ENCODE measurements around the gene MAGEA9B. TPM values are rescaled to one million over a fixed set of nuclear protein-coding genes. Genes with fewer than 3 reads are reported as not detected.
A peak's percentile ranks its signal among the peaks of the same experiment; 100 is the strongest.
"Not testable (repeated sequence)": the region's sequence is repeated elsewhere in the genome, so short reads cannot be mapped to it uniquely, and the experiment has no call there.

MAGEA9B gene
- polyA plus RNA-seq, 1 experiment, result not detected

- DNase-seq (ENCODE audit: low read depth, low spot score), result peak; percentile 69
- no peak for TF ChIP-seq CTCF (IDR thresholded peaks at IDR 0.05; ENCODE audit: low read depth, low read length)
- peak overlapping the region; percentile 57 for H3K27ac ChIP-seq (ENCODE audit: low read depth, low read length)
- no peaks in the 10 kb centered on the region for H3K27me3 ChIP-seq (ENCODE audit: control insufficient read depth, insufficient read depth, low read length)
- peak overlapping the region; percentile 64 for H3K4me3 ChIP-seq (ENCODE audit: low read depth, low read length)
- CTCF ChIA-PET, result interaction anchor here (0.6 to 2.5 kb wide), 6 partner anchors 11 to 399 kb away, joined by 3 to 8 read pairs (median 6); no protein-coding TSS in a partner anchor
- H3K9me3 ChIP-seq (ENCODE audit: control insufficient read depth, insufficient read depth, low read length), result no peaks in the 10 kb centered on the region
- POLR2A ChIA-PET, result interaction anchor here (0.9 to 1.4 kb wide), 5 partner anchors 31 to 399 kb away, joined by 3 to 8 read pairs (median 4); partner anchors contain the start of genes EOLA2 and IDS
Measured at GRCh38 chrX:149539283-149540130, 47.8 kb downstream of the MAGEA9B start.

GRCh38 chrX:149537474-149537873 lies 49.8 kb downstream of the MAGEA9B start:
- POLR2A ChIA-PET; H3K27ac ChIP-seq (ENCODE audit: low read depth, low read length); H3K27me3 ChIP-seq (ENCODE audit: control insufficient read depth, insufficient read depth, low read length); H3K9me3 ChIP-seq (ENCODE audit: control insufficient read depth, insufficient read depth, low read length); H3K4me3 ChIP-seq (ENCODE audit: low read depth, low read length); CTCF ChIA-PET; DNase-seq (ENCODE audit: low read depth, low spot score): not testable (repeated sequence)

- DNase-seq (ENCODE audit: low read depth, low spot score); POLR2A ChIA-PET; H3K27me3 ChIP-seq (ENCODE audit: control insufficient read depth, insufficient read depth, low read length); H3K27ac ChIP-seq (ENCODE audit: low read depth, low read length); H3K4me3 ChIP-seq (ENCODE audit: low read depth, low read length); H3K9me3 ChIP-seq (ENCODE audit: control insufficient read depth, insufficient read depth, low read length); CTCF ChIA-PET: not testable (repeated sequence)
Measured at GRCh38 chrX:149534926-149535602, 52.2 kb downstream of the MAGEA9B start.

GRCh38 chrX:149533999-149534398 lies 53.3 kb downstream of the MAGEA9B start:
- POLR2A ChIA-PET; DNase-seq (ENCODE audit: low read depth, low spot score); H3K9me3 ChIP-seq (ENCODE audit: control insufficient read depth, insufficient read depth, low read length); H3K27ac ChIP-seq (ENCODE audit: low read depth, low read length); H3K27me3 ChIP-seq (ENCODE audit: control insufficient read depth, insufficient read depth, low read length); CTCF ChIA-PET; H3K4me3 ChIP-seq (ENCODE audit: low read depth, low read length): not testable (repeated sequence)

- CTCF ChIA-PET; H3K27me3 ChIP-seq (ENCODE audit: control insufficient read depth, insufficient read depth, low read length); DNase-seq (ENCODE audit: low read depth, low spot score); H3K27ac ChIP-seq (ENCODE audit: low read depth, low read length); POLR2A ChIA-PET; H3K4me3 ChIP-seq (ENCODE audit: low read depth, low read length); H3K9me3 ChIP-seq (ENCODE audit: control insufficient read depth, insufficient read depth, low read length): not testable (repeated sequence)
Measured at GRCh38 chrX:149532868-149533267, 54.4 kb downstream of the MAGEA9B start.

Other genes starting within 250 kb of the MAGEA9B start
- 75.7 and 76.7 TPM in 2 replicates for gene IDS, start 82.2 kb downstream of the MAGEA9B start, polyA plus RNA-seq (2011; rRNA removed)
- 16.3 and 16.7 TPM in 2 replicates for gene EOLA1, start 46.4 kb downstream of the MAGEA9B start, polyA plus RNA-seq (2011; rRNA removed)
- gene HSFX3, start 37.5 kb downstream of the MAGEA9B start, polyA plus RNA-seq (2011; rRNA removed), result not detected in 2 replicates
- gene HSFX2, start 7.9 kb upstream of the MAGEA9B start, polyA plus RNA-seq (2011; rRNA removed), result not detected in 2 replicates
- 20.2 and 21.4 TPM in 2 replicates for gene TMEM185A, start 44.3 kb upstream of the MAGEA9B start, polyA plus RNA-seq (2011; rRNA removed)
- gene MAGEA11, start 124.6 kb upstream of the MAGEA9B start, polyA plus RNA-seq (2011; rRNA removed), result not detected in 2 replicates
- gene HSFX1, start 186.6 kb upstream of the MAGEA9B start, polyA plus RNA-seq (2011; rRNA removed), result 0.21 and 0.37 TPM in 2 replicates
- gene MAGEA9, start 194.5 kb upstream of the MAGEA9B start, polyA plus RNA-seq (2011; rRNA removed), result not detected in 2 replicates